ENCODE measurements around the gene PLG.
"Not testable (repeated sequence)": the region's sequence is repeated elsewhere in the genome, so short reads cannot be mapped to it uniquely, and the experiment has no call there.

PLG gene

GRCh38 chr6:160679402-160679769, 22.7 kb upstream of the PLG start:
- Histone ChIP-seq H3K9ac (ENCODE audit: low read depth, low read length) (no peak overlapping the region), H3K27me3 (ENCODE audit: control insufficient read depth, insufficient read depth, low read length) (peaks cover 5% of the 10 kb centered on the region), H3K36me3 (ENCODE audit: control insufficient read depth, insufficient read depth, low read length) (no peaks in the 10 kb centered on the region), H3K4me3 (ENCODE audit: low read depth, low read length) (peak overlapping the region; percentile 48), H3K9me3 (ENCODE audit: control insufficient read depth, insufficient read depth, low read length) (no peaks in the 10 kb centered on the region), H3K4me1 (ENCODE audit: control insufficient read depth, insufficient read depth, low read length) (no peaks in the 10 kb centered on the region)

DNA sequence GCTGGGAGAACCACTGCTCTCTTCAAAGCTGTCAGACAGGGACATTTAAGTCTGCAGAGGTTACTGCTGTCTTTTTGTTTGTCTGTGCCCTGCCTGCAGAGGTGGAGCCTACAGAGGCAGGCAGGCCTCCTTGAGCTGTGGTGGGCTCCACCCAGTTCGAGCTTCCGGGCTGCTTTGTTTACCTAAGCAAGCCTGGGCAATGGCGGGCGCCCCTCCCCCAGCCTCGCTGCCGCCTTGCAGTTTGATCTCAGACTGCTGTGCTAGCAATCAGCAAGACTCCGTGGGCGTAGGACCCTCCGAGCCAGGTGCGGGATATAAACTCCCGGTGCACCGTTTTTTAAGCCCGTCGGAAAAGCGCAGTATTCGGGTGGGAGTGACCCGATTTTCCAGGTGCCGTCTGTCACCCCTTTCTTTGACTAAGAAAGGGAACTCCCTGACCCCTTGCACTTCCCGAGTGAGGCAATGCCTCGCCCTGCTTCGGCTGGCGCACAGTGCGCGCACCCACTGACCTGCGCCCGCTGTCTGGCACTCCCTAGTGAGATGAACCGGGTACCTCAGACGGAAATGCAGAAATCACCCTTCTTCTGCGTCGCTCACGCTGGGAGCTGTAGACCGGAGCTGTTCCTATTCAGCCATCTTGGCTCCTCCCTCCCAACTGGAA, 16.8 kb upstream of the PLG start:
- H3K4me3 ChIP-seq (ENCODE audit: low read depth, low read length); H3K4me1 ChIP-seq (ENCODE audit: control insufficient read depth, insufficient read depth, low read length); H3K27me3 ChIP-seq (ENCODE audit: control insufficient read depth, insufficient read depth, low read length); H3K9me3 ChIP-seq (ENCODE audit: control insufficient read depth, insufficient read depth, low read length); H3K9ac ChIP-seq (ENCODE audit: low read depth, low read length); H3K36me3 ChIP-seq (ENCODE audit: control insufficient read depth, insufficient read depth, low read length): not testable (repeated sequence)

DNA sequence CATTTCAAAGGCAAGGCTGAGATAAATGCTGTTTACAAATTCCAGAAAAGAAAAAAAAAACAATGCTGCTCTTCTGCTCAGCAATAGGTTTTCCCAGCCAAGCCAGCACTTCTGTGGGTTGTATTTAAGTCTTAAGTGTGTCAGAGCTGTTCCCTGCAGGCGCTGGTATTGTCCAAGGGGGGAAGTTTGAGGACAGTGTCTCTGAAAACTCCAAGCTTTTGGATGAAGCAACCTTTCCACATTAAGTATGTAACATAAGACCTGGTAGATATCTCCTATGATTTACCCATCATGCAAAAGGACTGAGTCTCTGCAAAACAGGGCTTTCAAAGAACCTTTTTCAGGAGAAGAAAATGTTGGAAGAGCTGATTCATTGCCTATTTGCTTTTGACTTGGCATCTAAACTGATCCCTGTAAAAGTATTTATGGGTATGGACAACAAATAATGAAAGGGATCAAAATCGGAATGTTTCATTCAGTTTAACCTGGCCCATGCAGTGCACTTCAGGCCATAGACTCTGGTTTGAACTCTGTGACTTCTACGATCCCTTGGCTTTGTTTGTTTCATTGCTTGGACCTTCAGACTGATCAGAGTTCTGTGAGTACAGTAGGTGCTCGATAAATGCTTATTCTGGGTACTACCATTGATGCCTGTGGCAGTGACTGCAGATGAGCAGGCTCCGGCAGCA, 16.1 kb upstream of the PLG start:
- no peak overlapping the region for H3K4me3 ChIP-seq (ENCODE audit: low read depth, low read length)
- no peaks in the 10 kb centered on the region for H3K4me1 ChIP-seq (ENCODE audit: control insufficient read depth, insufficient read depth, low read length)
- no peak overlapping the region for H3K9ac ChIP-seq (ENCODE audit: low read depth, low read length)

GRCh38 chr6:160690458-160690857, 11.6 kb upstream of the PLG start:
- Histone ChIP-seq H3K27me3 (ENCODE audit: control insufficient read depth, insufficient read depth, low read length) (no peaks in the 10 kb centered on the region), H3K36me3 (ENCODE audit: control insufficient read depth, insufficient read depth, low read length) (no peaks in the 10 kb centered on the region), H3K9ac (ENCODE audit: low read depth, low read length) (no peak overlapping the region), H3K9me3 (ENCODE audit: control insufficient read depth, insufficient read depth, low read length) (peaks cover 4% of the 10 kb centered on the region), H3K4me1 (ENCODE audit: control insufficient read depth, insufficient read depth, low read length) (no peaks in the 10 kb centered on the region), H3K4me3 (ENCODE audit: low read depth, low read length) (no peak overlapping the region)

More for the DNA sequence above, 16.1 kb upstream of the PLG start:
- H3K36me3 ChIP-seq (ENCODE audit: control insufficient read depth, insufficient read depth, low read length), result no peaks in the 10 kb centered on the region
- peaks cover 4% of the 10 kb centered on the region for H3K9me3 ChIP-seq (ENCODE audit: control insufficient read depth, insufficient read depth, low read length)
- no peaks in the 10 kb centered on the region for H3K27me3 ChIP-seq (ENCODE audit: control insufficient read depth, insufficient read depth, low read length)

DNA sequence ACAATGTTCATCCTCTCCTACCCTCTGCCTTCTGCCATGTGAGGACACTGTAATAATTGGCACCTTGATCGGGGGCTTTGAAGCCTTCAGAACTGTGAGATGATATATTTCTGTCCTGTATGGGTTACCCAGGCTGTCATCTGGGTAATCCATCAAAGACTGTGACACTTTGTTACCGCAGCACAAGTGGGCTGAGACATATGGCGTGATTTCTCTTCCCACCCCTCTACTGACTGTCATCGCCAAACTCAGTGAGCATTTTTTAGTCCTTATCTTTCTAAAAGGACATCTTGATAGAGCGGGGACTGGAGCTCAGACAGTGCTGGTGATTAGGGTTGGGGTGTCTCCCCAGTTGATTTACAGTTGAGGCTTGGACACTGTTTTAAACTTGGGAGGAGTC, 10.4 kb upstream of the PLG start:
- Histone ChIP-seq H3K36me3 (ENCODE audit: control insufficient read depth, insufficient read depth, low read length) (no peaks in the 10 kb centered on the region), H3K9ac (ENCODE audit: low read depth, low read length) (no peak overlapping the region), H3K4me1 (ENCODE audit: control insufficient read depth, insufficient read depth, low read length) (no peaks in the 10 kb centered on the region), H3K27me3 (ENCODE audit: control insufficient read depth, insufficient read depth, low read length) (no peaks in the 10 kb centered on the region), H3K4me3 (ENCODE audit: low read depth, low read length) (no peak overlapping the region), H3K9me3 (ENCODE audit: control insufficient read depth, insufficient read depth, low read length) (no peaks in the 10 kb centered on the region)

- Histone ChIP-seq H3K27me3 (ENCODE audit: control insufficient read depth, insufficient read depth, low read length) (no peaks in the 10 kb centered on the region), H3K36me3 (ENCODE audit: control insufficient read depth, insufficient read depth, low read length) (no peaks in the 10 kb centered on the region), H3K4me3 (ENCODE audit: low read depth, low read length) (no peak overlapping the region), H3K9me3 (ENCODE audit: control insufficient read depth, insufficient read depth, low read length) (no peaks in the 10 kb centered on the region), H3K9ac (ENCODE audit: low read depth, low read length) (no peak overlapping the region), H3K4me1 (ENCODE audit: control insufficient read depth, insufficient read depth, low read length) (no peaks in the 10 kb centered on the region)
Observed at GRCh38 chr6:160692369-160692959, 9.6 kb upstream of the PLG start.

DNA sequence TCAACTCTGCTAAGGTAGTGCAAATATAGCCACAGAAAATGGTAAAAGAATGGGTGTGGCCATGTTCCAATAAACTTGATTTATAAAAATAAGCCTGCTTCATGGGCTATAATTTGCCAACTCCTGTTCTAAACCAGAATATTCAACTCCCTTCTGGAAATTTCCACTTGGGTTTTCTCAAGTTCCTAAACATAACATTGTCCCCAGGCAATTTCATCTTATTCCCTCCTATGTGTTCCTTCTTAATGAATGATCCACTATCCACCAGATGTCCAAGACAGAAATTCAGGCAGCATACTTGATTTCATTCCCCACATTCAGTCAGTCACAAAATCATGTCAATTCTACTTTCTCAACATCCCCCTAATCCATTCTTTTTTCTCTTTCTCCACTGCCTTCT, 7.0 kb upstream of the PLG start:
- H3K4me3 ChIP-seq (ENCODE audit: low read depth, low read length); H3K4me1 ChIP-seq (ENCODE audit: control insufficient read depth, insufficient read depth, low read length); H3K9ac ChIP-seq (ENCODE audit: low read depth, low read length); H3K9me3 ChIP-seq (ENCODE audit: control insufficient read depth, insufficient read depth, low read length); H3K27me3 ChIP-seq (ENCODE audit: control insufficient read depth, insufficient read depth, low read length); H3K36me3 ChIP-seq (ENCODE audit: control insufficient read depth, insufficient read depth, low read length): not testable (repeated sequence)

GRCh38 chr6:160695622-160696021, 6.4 kb upstream of the PLG start:
- H3K4me1 ChIP-seq (ENCODE audit: control insufficient read depth, insufficient read depth, low read length); H3K4me3 ChIP-seq (ENCODE audit: low read depth, low read length); H3K9me3 ChIP-seq (ENCODE audit: control insufficient read depth, insufficient read depth, low read length); H3K36me3 ChIP-seq (ENCODE audit: control insufficient read depth, insufficient read depth, low read length); H3K9ac ChIP-seq (ENCODE audit: low read depth, low read length); H3K27me3 ChIP-seq (ENCODE audit: control insufficient read depth, insufficient read depth, low read length): not testable (repeated sequence)

DNA sequence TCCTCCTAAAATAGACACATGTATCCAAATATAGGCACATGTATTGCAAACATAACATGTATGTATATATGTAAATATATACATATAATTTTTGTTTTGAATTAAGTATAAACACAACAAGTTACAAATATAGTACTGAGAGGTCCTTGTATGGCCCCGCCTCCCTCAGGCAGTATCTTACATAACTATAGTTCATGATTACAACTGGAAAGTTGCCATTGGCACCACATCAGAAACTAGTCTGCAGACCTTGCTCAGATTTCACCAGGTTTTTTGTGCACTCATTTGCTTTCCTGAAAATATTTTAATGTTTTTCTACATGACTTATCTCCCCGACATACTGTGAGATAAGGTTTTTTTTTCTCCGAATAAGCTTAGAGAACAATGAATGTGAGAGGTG, 5.2 kb upstream of the PLG start:
- not testable (repeated sequence) for H3K36me3 ChIP-seq (ENCODE audit: control insufficient read depth, insufficient read depth, low read length); H3K9me3 ChIP-seq (ENCODE audit: control insufficient read depth, insufficient read depth, low read length); H3K4me1 ChIP-seq (ENCODE audit: control insufficient read depth, insufficient read depth, low read length); H3K9ac ChIP-seq (ENCODE audit: low read depth, low read length); H3K27me3 ChIP-seq (ENCODE audit: control insufficient read depth, insufficient read depth, low read length); H3K4me3 ChIP-seq (ENCODE audit: low read depth, low read length)

GRCh38 chr6:160697826-160698225, 4.2 kb upstream of the PLG start:
- H3K9ac ChIP-seq (ENCODE audit: low read depth, low read length), result no peak overlapping the region
- H3K4me3 ChIP-seq (ENCODE audit: low read depth, low read length), result no peak overlapping the region
- no peaks in the 10 kb centered on the region for H3K9me3 ChIP-seq (ENCODE audit: control insufficient read depth, insufficient read depth, low read length)
- no peaks in the 10 kb centered on the region for H3K27me3 ChIP-seq (ENCODE audit: control insufficient read depth, insufficient read depth, low read length)
- no peaks in the 10 kb centered on the region for H3K4me1 ChIP-seq (ENCODE audit: control insufficient read depth, insufficient read depth, low read length)
- H3K36me3 ChIP-seq (ENCODE audit: control insufficient read depth, insufficient read depth, low read length), result no peaks in the 10 kb centered on the region

GRCh38 chr6:160704688-160705087, 2.6 kb downstream of the PLG start:
- not testable (repeated sequence) for H3K4me1 ChIP-seq (ENCODE audit: control insufficient read depth, insufficient read depth, low read length); H3K4me3 ChIP-seq (ENCODE audit: low read depth, low read length); H3K9me3 ChIP-seq (ENCODE audit: control insufficient read depth, insufficient read depth, low read length); H3K36me3 ChIP-seq (ENCODE audit: control insufficient read depth, insufficient read depth, low read length); H3K27me3 ChIP-seq (ENCODE audit: control insufficient read depth, insufficient read depth, low read length); H3K9ac ChIP-seq (ENCODE audit: low read depth, low read length)

DNA sequence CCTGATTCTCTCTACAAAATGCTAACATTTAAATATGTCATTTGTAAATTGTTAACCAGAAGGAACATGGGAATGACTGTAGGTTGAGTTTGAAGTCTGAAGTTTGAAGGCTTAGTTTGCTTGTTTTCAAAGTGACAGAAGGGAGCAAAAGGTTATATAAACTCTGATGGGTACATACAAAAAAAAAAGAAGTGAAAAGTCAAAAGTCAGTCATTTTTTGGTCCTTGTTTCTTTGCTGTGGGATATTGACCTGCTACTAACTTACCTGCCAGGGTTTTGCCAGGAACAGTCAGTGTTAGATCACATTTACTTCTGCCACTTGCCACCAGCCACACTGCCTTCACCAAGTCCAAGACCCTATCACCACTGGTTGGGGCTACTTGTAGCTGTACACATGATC, 6.9 kb downstream of the PLG start:
- H3K9ac ChIP-seq (ENCODE audit: low read depth, low read length); H3K9me3 ChIP-seq (ENCODE audit: control insufficient read depth, insufficient read depth, low read length); H3K4me3 ChIP-seq (ENCODE audit: low read depth, low read length); H3K27me3 ChIP-seq (ENCODE audit: control insufficient read depth, insufficient read depth, low read length); H3K4me1 ChIP-seq (ENCODE audit: control insufficient read depth, insufficient read depth, low read length); H3K36me3 ChIP-seq (ENCODE audit: control insufficient read depth, insufficient read depth, low read length): not testable (repeated sequence)
